Uterus (tissue), 4 donors: ENCODE measurements around the gene NPIPA5. TPM values are rescaled to one million over a fixed set of nuclear protein-coding genes. Genes with fewer than 3 reads are reported as not detected.

Experiments
- total RNA-seq, 4 donors: library from RNA; depleted of rRNA in 3 of 4; stranded (reverse); fragments of >200 nt in 3 of 4; gene quantifications; one replicate each; pipeline versions ENCODE4 v1.1.0 to v1.2.4, GENCODE V29; 2014 to 2023
- donor health status: DM: yes; HTN: yes; CAD: no.

NPIPA5 gene
- total RNA-seq, 4 donors from 2014 or later = 0.59 to 30.9 (median 4.4) TPM; not detected in 1

Other genes with a start within 250 kb of the NPIPA5 start
- 10 to 100 TPM in 2 of 4 donors, 1 to 10 TPM in 2; 4.7 to 15.1 (median 11.8) TPM for gene MPV17L, start 17.5 kb upstream of the NPIPA5 start, total RNA-seq
- gene BMERB1, start 56.3 kb upstream of the NPIPA5 start, total RNA-seq = 10 to 100 TPM; 12.8 to 98.9 (median 39.2) TPM